Measurements from ENCODE around the gene PROSER1. TPM values are rescaled to one million over a fixed set of nuclear protein-coding genes. Genes with fewer than 3 reads are reported as not detected.

PROSER1 gene
- 9.1 to 12.5 TPM (median 11.3 TPM) in 5 replicates for total RNA-seq (2022; extraction: Qiagen RNA extraction; ENCODE audit: low read depth)

GRCh38 chr13:39037880-39038568 is at the start of gene PROSER1, which contains the start of gene NHLRC3:
PROSER1 (minus strand) TSS chr13:39038089; CDS start chr13:39037242, 847 bp downstream.
NHLRC3 (plus strand) TSS chr13:39038456; CDS start chr13:39038640, 184 bp downstream.

DNA sequence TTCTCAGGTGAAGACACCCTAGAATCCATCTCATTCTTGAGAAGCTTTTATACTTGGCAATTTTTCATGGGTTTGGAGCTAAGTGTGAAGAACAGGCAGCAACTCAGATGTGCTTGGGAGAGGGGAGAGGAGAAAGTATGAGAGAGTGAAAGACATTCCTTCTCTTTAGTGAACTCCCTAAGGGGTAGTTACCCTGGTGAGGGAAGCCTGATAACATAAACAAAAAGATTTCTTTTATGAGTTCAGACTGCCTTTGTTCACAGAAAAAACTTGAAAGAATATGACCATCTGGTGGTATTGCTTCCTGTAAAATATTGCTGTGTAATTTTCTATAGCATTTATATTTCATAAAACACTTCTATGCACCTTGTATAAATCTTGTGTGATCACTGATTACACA is 47.2 kb downstream of the PROSER1 start, which contains the start of gene STOML3:
Gene STOML3, minus strand, starts transcription at position 139 of the 400 bp plus-strand sequence. Its CDS starts 110 bp downstream, at position 29.

Other genes starting within 250 kb of the PROSER1 start
- gene STOML3, start 47.3 kb downstream of the PROSER1 start, total RNA-seq (2022; extraction: Qiagen RNA extraction; ENCODE audit: low read depth) = not detected in 5 replicates
- 3.4 to 6.2 TPM (median 5.6 TPM) in 5 replicates for gene NHLRC3, start 367 bp upstream of the PROSER1 start, total RNA-seq (2022; extraction: Qiagen RNA extraction; ENCODE audit: low read depth)

All from A549 treated with GW870086 at 1 μM for 4 hours (cell line).